ENCODE measurements around the gene CNPY1. TPM values are rescaled to one million over a fixed set of nuclear protein-coding genes. Genes with fewer than 3 reads are reported as not detected.
"Not testable (repeated sequence)": the region's sequence is repeated elsewhere in the genome, so short reads cannot be mapped to it uniquely, and the experiment has no call there.

CNPY1 gene
- total RNA-seq, 4 donors from 2014 or later, result not detected

- Histone ChIP-seq H3K9me3 (no peaks in the 10 kb centered on the region), H3K36me3 (no peaks in the 10 kb centered on the region), H3K4me1 (no peaks in the 10 kb centered on the region), H3K27ac (no peak overlapping the region), H3K4me3 (replicated peaks in 1 of 3) (no peak overlapping the region), H3K27me3 (no peaks in the 10 kb centered on the region)
- intact Hi-C loops (cut with DNase I), result no loop called here
- no peak for DNase-seq
- WGBS, 2 donors, result 66 to 74% methylated on average over 5 of the region's 5 CpGs
- no peak for TF ChIP-seq POLR2A (IDR thresholded peaks at IDR 0.05)
- TF ChIP-seq, protein P1, sequence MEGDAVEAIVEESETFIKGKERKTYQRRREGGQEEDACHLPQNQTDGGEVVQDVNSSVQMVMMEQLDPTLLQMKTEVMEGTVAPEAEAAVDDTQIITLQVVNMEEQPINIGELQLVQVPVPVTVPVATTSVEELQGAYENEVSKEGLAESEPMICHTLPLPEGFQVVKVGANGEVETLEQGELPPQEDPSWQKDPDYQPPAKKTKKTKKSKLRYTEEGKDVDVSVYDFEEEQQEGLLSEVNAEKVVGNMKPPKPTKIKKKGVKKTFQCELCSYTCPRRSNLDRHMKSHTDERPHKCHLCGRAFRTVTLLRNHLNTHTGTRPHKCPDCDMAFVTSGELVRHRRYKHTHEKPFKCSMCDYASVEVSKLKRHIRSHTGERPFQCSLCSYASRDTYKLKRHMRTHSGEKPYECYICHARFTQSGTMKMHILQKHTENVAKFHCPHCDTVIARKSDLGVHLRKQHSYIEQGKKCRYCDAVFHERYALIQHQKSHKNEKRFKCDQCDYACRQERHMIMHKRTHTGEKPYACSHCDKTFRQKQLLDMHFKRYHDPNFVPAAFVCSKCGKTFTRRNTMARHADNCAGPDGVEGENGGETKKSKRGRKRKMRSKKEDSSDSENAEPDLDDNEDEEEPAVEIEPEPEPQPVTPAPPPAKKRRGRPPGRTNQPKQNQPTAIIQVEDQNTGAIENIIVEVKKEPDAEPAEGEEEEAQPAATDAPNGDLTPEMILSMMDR (IDR thresholded peaks at IDR 0.05), result no peak
Measured at GRCh38 chr7:155568333-155568660, 21.9 kb upstream of the CNPY1 start.

DNA sequence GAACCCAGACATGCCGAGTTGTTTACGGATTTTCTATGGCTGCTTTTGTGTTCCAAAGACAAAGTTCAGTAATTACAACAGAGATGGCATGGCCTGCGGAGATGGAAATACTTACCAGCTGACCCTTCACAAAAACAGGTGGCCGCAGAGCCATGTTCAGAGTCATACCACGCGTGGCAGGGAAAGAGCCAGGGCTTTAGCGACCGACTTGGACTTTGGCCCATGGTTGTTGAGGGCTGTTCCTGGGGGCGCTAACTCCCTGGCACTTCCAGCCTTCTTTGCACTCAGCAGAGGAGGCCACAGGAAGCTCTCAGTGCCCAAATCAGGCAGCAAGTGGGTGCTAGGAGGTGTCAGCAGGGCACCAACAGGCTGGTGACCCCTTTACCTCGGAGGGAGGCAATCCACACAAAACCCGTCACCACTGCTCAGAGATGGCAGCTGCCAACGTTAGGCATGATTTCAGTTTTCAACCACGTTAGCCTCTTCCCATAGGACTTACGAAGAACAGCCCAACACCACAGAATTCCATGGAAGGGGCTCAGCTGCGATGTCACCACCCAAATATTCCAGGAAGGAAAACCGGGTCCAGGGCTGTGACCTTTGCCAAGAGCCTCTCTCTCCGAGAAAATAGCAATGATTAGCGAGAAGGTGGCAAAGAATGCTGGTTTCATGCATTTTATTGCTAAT lies 21.4 kb upstream of the CNPY1 start:
- no peak overlapping the region for H3K27ac ChIP-seq
- no peaks in the 10 kb centered on the region for H3K4me1 ChIP-seq
- no peak for DNase-seq
- intact Hi-C loops (cut with DNase I), result no loop called here
- 82% methylated on average over 18 of the region's 18 CpGs for WGBS, 2 donors
- no peaks in the 10 kb centered on the region for H3K9me3 ChIP-seq
- no peaks in the 10 kb centered on the region for H3K36me3 ChIP-seq
- no peak overlapping the region for H3K4me3 ChIP-seq (replicated peaks in 1 of 3)
- TF ChIP-seq, protein P1 (IDR thresholded peaks at IDR 0.05), result no peak
- TF ChIP-seq POLR2A (IDR thresholded peaks at IDR 0.05), result no peak
- no peaks in the 10 kb centered on the region for H3K27me3 ChIP-seq

GRCh38 chr7:155566011-155566836 lies 19.9 kb upstream of the CNPY1 start:
- Histone ChIP-seq H3K9me3 (no peaks in the 10 kb centered on the region), H3K4me1 (no peaks in the 10 kb centered on the region), H3K27ac (no peak overlapping the region), H3K4me3 (replicated peaks in 1 of 3) (no peak overlapping the region), H3K36me3 (no peaks in the 10 kb centered on the region), H3K27me3 (no peaks in the 10 kb centered on the region)
- WGBS, 2 donors, result 92 to 95% methylated on average over 28 to 31 of the region's 31 CpGs
- TF ChIP-seq, protein P1 (IDR thresholded peaks at IDR 0.05), result no peak
- TF ChIP-seq POLR2A (IDR thresholded peaks at IDR 0.05), result no peak
- no peak for DNase-seq
- intact Hi-C loops (cut with DNase I), result no loop called here

DNA sequence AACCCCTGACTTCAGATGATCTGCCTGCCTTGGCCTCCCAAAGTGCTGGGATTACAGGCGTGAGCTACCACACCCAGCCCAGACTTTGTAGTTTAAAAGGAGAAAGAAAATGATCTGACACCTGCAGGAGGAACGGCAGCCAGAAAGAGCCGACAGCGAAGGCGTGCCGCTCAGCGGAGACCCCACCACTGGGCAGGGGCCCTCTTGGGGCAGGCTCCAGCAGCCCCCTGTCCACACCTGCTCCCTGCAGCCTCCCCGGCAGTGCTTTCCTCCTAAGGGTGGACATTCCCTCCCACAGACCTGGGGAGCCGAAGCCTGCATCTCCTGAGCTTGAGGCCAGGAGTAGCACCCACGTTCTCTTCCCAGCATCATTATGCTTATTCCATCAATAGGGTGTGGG lies 19.2 kb upstream of the CNPY1 start:
- TF ChIP-seq, protein P1 (IDR thresholded peaks at IDR 0.05), result no peak
- TF ChIP-seq POLR2A (IDR thresholded peaks at IDR 0.05), result no peak
- DNase-seq, result no peak
- Histone ChIP-seq H3K27ac (no peak overlapping the region), H3K4me3 (replicated peaks in 1 of 3) (no peak overlapping the region), H3K27me3 (no peaks in the 10 kb centered on the region), H3K4me1 (no peaks in the 10 kb centered on the region), H3K36me3 (no peaks in the 10 kb centered on the region), H3K9me3 (no peaks in the 10 kb centered on the region)
- 90 to 91% methylated on average over 10 of the region's 10 CpGs for WGBS, 2 donors
- intact Hi-C loops (cut with DNase I), result no loop called here

DNA sequence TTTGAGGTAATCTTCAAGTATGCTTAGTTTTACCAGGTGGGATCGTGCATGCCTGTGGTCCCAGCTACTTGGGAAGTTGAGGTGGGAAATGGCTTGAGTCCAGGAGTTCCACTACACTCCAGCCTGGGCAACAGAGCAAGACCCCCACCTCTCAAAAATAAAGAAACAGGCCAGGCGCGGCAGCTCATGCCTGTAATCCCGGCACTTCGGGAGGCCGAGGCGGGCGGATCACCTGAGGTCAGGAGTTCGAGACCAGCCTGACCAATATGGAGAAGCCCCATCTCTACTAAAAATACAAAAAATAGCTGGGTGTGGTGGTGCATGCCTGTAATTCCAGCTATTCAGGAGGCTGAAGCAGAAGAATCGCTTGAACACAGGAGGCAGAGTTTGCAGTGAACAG lies 16.6 kb upstream of the CNPY1 start:
- H3K27ac ChIP-seq; H3K4me3 ChIP-seq (replicated peaks in 1 of 3); DNase-seq; H3K9me3 ChIP-seq; H3K4me1 ChIP-seq; H3K36me3 ChIP-seq; intact Hi-C loops (cut with DNase I); H3K27me3 ChIP-seq: not testable (repeated sequence)
- 91 to 96% methylated on average over 10 of the region's 10 CpGs for WGBS, 2 donors

All from thyroid gland (tissue), 4 donors.